Stimulated activated CD4-positive, alpha-beta T cell treated with anti-CD3 and anti-CD28 coated beads, Interleukin-15, amount 100 ng/mL, for 1 hour (primary cell): ENCODE data around the gene UBE2U.

Experiments used
- DNase-seq, 2 donors: peaks; one replicate each; pipeline ENCODE4 v3.0.0-alpha.2; 2020; ENCODE audit warnings: low read depth in 1 of 2, low spot score in 1 of 2

Gene UBE2U

DNA sequence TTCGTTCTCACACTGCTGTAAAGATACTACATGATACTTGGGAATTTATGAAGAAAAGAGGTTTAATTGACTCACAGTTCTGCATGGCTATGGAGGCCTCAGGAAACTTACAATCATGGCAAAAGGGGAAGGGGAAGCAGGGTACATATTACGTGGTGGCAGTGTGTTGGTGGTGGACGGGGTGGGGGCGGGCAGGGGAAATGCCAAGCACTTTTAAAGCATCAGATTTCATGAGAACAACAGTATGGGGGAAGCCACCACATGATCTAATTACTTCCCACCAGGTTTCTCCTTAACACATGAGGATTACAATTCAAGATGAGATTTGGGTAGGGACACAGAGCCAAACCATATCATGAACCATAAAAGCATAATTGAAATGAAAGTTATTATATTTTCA is 88.5 kb downstream of the UBE2U start:
- no peak for DNase-seq

DNA sequence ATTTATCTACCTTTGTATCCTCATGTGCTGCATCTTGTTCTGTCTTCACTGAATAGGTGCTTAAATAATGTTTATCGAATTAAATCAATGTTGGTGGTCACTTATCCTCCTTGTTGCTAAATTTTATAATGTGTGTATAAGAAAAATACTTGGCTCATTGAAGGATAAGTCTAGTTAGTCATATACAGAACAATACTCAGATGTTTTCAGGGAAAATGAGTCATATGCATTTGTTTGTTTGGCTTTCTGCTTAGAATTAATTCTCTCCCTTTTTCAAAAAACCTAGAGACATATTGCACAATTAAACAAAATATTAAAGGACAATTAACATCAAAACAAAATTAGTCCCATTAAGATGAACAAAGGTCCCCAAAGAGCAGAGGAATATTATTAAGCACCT is 89.0 kb downstream of the UBE2U start:
- no peak for DNase-seq

- no peak for DNase-seq
Measured at GRCh38 chr1:64293820-64294219, 90.4 kb downstream of the UBE2U start.

GRCh38 chr1:64295136-64295535 is 91.7 kb downstream of the UBE2U start:
- no peak for DNase-seq

GRCh38 chr1:64295561-64295960 is 92.1 kb downstream of the UBE2U start:
- no peak for DNase-seq

DNA sequence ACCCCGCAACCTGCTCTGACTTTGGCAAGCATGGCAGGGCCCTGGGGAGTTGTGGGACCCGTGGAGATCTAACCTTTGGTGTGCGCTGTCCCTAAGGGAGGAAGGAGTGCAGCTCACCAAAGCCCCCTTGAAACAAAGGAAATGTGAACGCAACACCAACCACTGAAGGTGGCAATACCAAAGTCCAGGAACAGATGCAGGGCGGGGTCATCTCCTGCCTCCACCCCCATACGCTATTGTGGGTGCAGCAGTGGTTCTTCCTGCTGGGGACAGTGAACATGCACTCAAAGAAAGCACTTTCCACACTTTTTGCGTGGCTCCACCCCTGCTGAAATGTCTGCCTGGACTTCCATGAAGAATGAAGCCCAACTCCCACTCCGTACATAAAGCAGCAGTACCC is 93.0 kb downstream of the UBE2U start:
- DNase-seq = no peak

DNA sequence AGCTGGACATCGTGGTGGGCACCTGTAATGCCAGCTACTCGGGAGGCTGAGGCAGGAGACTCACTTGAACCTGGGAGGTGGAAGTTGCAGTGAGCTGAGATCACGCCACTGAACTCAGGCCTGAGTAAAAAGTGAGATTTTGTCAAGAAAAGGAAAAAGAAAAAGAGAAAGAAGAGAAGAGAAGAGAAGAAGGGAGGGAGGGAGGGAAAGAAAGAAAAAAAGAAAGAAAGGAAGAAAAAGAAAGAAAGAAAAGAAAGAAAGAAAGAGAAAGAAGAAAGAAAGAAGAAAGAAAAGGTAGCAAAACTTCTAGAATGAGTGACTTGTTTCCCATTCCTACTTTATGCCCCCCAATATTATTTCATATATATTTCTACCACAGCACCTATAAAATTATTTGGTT is 98.8 kb downstream of the UBE2U start:
- no peak for DNase-seq

GRCh38 chr1:64302971-64303370 is 99.5 kb downstream of the UBE2U start:
- no peak for DNase-seq

DNA sequence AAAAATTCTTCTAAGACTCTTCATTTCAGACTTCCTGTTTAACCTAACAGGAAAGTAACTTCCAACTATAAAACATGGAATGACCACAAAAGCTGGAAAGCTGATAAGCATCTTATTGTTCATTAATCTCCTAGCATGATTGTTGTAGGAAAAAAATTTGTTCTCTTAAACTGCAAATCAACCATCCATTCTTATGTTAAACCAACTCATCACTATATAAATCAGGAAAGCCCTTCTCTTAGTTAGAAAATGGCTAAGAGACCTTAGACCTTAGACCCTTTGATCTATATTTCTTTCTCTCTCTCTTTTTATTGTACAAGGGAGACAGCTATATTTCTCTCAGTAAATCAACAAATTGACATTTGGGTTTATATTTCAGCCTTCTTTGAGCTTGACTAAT is 101.4 kb downstream of the UBE2U start:
- DNase-seq = no peak

GRCh38 chr1:64308866-64309265 is 105.4 kb downstream of the UBE2U start:
- no peak for DNase-seq

GRCh38 chr1:64309431-64309831 is 106.0 kb downstream of the UBE2U start:
- DNase-seq = no peak

GRCh38 chr1:64310760-64311159 is 107.3 kb downstream of the UBE2U start:
- no peak for DNase-seq

GRCh38 chr1:64312431-64312830 is 109.0 kb downstream of the UBE2U start:
- DNase-seq = no peak

- no peak for DNase-seq
Measured at GRCh38 chr1:64315402-64315801, 112.0 kb downstream of the UBE2U start.
